ENCODE measurements around the gene MEX3D.
"Not testable (repeated sequence)": the region's sequence is repeated elsewhere in the genome, so short reads cannot be mapped to it uniquely, and the experiment has no call there.

MEX3D gene

GRCh38 chr19:1533510-1534150, 34.5 kb downstream of the MEX3D start:
- H3K9me3 ChIP-seq (ENCODE audit: control insufficient read depth in 2 of 2, low read length in 2 of 2) = no peaks in the 10 kb centered on the region
- no peak overlapping the region for H3K4me3 ChIP-seq (ENCODE audit: low read length in 2 of 2)
- no peaks in the 10 kb centered on the region for H3K36me3 ChIP-seq (ENCODE audit: control insufficient read depth in 2 of 2, insufficient read depth in 2 of 2, low read length in 2 of 2)
- no peak overlapping the region for H3K27ac ChIP-seq (ENCODE audit: low read length)
- no peaks in the 10 kb centered on the region for H3K4me1 ChIP-seq (ENCODE audit: control insufficient read depth, insufficient read depth, low read length)
- peaks cover 9 to 13% of the 10 kb centered on the region in 2 donors for H3K27me3 ChIP-seq (ENCODE audit: control insufficient read depth in 1 of 2, insufficient read depth in 2 of 2, low read length in 2 of 2)
- H3K9ac ChIP-seq (ENCODE audit: low read length in 2 of 2) = no peak overlapping the region

GRCh38 chr19:1532003-1532402, 36.1 kb downstream of the MEX3D start:
- H3K27me3 ChIP-seq (ENCODE audit: control insufficient read depth in 1 of 2, insufficient read depth in 2 of 2, low read length in 2 of 2) = peaks cover 11 to 17% of the 10 kb centered on the region in 2 donors
- H3K27ac ChIP-seq (ENCODE audit: low read length) = no peak overlapping the region
- no peaks in the 10 kb centered on the region for H3K4me1 ChIP-seq (ENCODE audit: control insufficient read depth, insufficient read depth, low read length)
- no peak overlapping the region for H3K4me3 ChIP-seq (ENCODE audit: low read length in 2 of 2)
- no peak overlapping the region for H3K9ac ChIP-seq (ENCODE audit: low read length in 2 of 2)
- no peaks in the 10 kb centered on the region for H3K36me3 ChIP-seq (ENCODE audit: control insufficient read depth in 2 of 2, insufficient read depth in 2 of 2, low read length in 2 of 2)
- H3K9me3 ChIP-seq (ENCODE audit: control insufficient read depth in 2 of 2, low read length in 2 of 2) = no peaks in the 10 kb centered on the region

GRCh38 chr19:1531587-1531986, 36.5 kb downstream of the MEX3D start:
- Histone ChIP-seq H3K9me3 (ENCODE audit: control insufficient read depth in 2 of 2, low read length in 2 of 2) (no peaks in the 10 kb centered on the region), H3K4me3 (ENCODE audit: low read length in 2 of 2) (no peak overlapping the region), H3K4me1 (ENCODE audit: control insufficient read depth, insufficient read depth, low read length) (no peaks in the 10 kb centered on the region), H3K27ac (ENCODE audit: low read length) (no peak overlapping the region), H3K36me3 (ENCODE audit: control insufficient read depth in 2 of 2, insufficient read depth in 2 of 2, low read length in 2 of 2) (no peaks in the 10 kb centered on the region), H3K27me3 (ENCODE audit: control insufficient read depth in 1 of 2, insufficient read depth in 2 of 2, low read length in 2 of 2) (peaks cover 14 to 18% of the 10 kb centered on the region in 2 donors), H3K9ac (ENCODE audit: low read length in 2 of 2) (no peak overlapping the region)

DNA sequence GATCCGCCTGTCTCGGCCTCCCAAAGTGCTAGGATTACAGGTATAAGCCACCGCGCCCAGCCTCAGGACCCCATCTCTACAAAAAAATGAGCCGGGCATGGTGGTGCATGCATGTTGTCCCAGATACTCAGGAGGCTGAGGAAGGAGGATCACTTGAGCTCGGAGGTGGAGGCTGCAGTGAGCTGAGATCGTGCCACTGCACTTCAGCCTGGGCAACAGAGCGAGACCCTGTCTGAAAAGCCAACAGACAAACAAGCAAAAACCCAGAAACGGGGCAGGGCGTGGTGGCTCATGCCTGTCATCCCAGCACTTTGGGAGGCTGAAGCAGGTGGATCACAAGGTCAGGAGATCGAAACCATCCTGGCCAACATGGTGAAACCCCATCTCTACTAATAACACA, 37.3 kb downstream of the MEX3D start:
- not testable (repeated sequence) for H3K9ac ChIP-seq (ENCODE audit: low read length in 2 of 2); H3K27ac ChIP-seq (ENCODE audit: low read length); H3K9me3 ChIP-seq (ENCODE audit: control insufficient read depth in 2 of 2, low read length in 2 of 2); H3K36me3 ChIP-seq (ENCODE audit: control insufficient read depth in 2 of 2, insufficient read depth in 2 of 2, low read length in 2 of 2); H3K4me1 ChIP-seq (ENCODE audit: control insufficient read depth, insufficient read depth, low read length); H3K4me3 ChIP-seq (ENCODE audit: low read length in 2 of 2)
- H3K27me3 ChIP-seq (ENCODE audit: control insufficient read depth in 1 of 2, insufficient read depth in 2 of 2, low read length in 2 of 2) = peaks cover 20 to 24% of the 10 kb centered on the region in 2 donors

DNA sequence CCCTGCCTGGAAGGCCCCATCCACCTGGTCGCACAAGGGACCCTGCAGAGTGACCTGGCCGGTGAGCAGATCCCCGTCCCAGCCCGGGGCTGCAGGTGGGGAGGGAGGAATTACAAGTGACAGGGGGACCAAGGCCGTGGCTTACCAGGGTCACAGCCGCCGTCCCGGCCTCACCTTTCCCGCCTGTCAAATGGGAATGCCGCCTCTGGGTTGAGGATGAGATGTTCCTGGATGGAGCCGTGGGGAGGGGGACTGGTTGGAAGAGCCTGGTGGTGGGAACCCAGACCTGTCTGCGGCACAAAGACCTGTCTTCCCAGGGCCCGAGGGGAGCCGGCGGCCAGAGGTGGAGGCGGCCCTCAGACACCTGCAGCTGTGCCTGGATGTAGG, 38.7 kb downstream of the MEX3D start:
- H3K4me3 ChIP-seq (ENCODE audit: low read length in 2 of 2) = no peak overlapping the region
- no peak overlapping the region for H3K27ac ChIP-seq (ENCODE audit: low read length)
- no peaks in the 10 kb centered on the region for H3K9me3 ChIP-seq (ENCODE audit: control insufficient read depth in 2 of 2, low read length in 2 of 2)
- peaks cover under 1% of the 10 kb centered on the region for H3K4me1 ChIP-seq (ENCODE audit: control insufficient read depth, insufficient read depth, low read length)
- H3K36me3 ChIP-seq (ENCODE audit: control insufficient read depth in 2 of 2, insufficient read depth in 2 of 2, low read length in 2 of 2) = no peaks in the 10 kb centered on the region
- H3K9ac ChIP-seq (ENCODE audit: low read length in 2 of 2) = no peak overlapping the region
- peaks cover 33 to 38% of the 10 kb centered on the region in 2 donors for H3K27me3 ChIP-seq (ENCODE audit: control insufficient read depth in 1 of 2, insufficient read depth in 2 of 2, low read length in 2 of 2)

GRCh38 chr19:1528596-1529429, 39.3 kb downstream of the MEX3D start:
- H3K9me3 ChIP-seq (ENCODE audit: control insufficient read depth in 2 of 2, low read length in 2 of 2) = no peaks in the 10 kb centered on the region

DNA sequence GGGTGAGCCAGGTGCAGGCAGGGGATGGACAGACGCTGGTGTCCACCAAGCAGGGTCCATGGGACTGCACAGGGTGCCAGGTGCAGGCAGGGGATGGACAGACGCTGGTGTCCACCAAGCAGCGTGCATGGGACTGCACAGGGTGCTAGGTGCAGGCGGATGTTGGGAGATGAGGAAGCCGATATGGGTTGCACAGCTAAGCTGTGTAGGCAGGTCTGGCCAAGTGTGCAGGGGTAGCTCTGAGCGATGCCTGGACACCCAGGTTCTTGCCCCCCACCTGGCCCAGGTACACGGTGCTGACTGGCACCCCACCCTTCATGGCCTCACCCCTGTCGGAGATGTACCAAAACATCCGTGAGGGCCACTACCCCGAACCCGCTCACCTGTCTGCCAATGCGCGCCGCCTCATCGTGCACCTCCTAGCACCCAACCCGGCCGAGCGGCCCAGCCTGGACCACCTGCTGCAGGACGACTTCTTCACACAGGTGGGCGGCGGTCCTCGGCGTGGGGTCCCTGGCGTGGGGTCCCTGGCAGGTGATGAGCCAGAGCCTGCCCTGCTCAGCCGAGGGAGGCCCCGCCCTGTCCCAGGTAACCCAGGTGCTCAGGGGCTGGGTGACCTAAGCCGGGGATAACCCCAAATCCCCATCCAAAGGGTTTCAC, 40.3 kb downstream of the MEX3D start:
- Histone ChIP-seq H3K9me3 (ENCODE audit: control insufficient read depth in 2 of 2, low read length in 2 of 2) (no peaks in the 10 kb centered on the region), H3K27me3 (ENCODE audit: control insufficient read depth in 1 of 2, insufficient read depth in 2 of 2, low read length in 2 of 2) (peaks cover 45 to 47% of the 10 kb centered on the region in 2 donors), H3K36me3 (ENCODE audit: control insufficient read depth in 2 of 2, insufficient read depth in 2 of 2, low read length in 2 of 2) (no peaks in the 10 kb centered on the region), H3K27ac (ENCODE audit: low read length) (no peak overlapping the region), H3K9ac (ENCODE audit: low read length in 2 of 2) (no peak overlapping the region), H3K4me1 (ENCODE audit: control insufficient read depth, insufficient read depth, low read length) (peaks cover 6% of the 10 kb centered on the region), H3K4me3 (ENCODE audit: low read length in 2 of 2) (no peak overlapping the region)

More at GRCh38 chr19:1528596-1529429, 39.3 kb downstream of the MEX3D start:
- H3K36me3 ChIP-seq (ENCODE audit: control insufficient read depth in 2 of 2, insufficient read depth in 2 of 2, low read length in 2 of 2) = no peaks in the 10 kb centered on the region
- H3K4me3 ChIP-seq (ENCODE audit: low read length in 2 of 2) = no peak overlapping the region
- peaks cover 38 to 40% of the 10 kb centered on the region in 2 donors for H3K27me3 ChIP-seq (ENCODE audit: control insufficient read depth in 1 of 2, insufficient read depth in 2 of 2, low read length in 2 of 2)
- peaks cover 4% of the 10 kb centered on the region for H3K4me1 ChIP-seq (ENCODE audit: control insufficient read depth, insufficient read depth, low read length)
- no peak overlapping the region for H3K27ac ChIP-seq (ENCODE audit: low read length)
- no peak overlapping the region for H3K9ac ChIP-seq (ENCODE audit: low read length in 2 of 2)

- peaks cover 45 to 47% of the 10 kb centered on the region in 2 donors for H3K27me3 ChIP-seq (ENCODE audit: control insufficient read depth in 1 of 2, insufficient read depth in 2 of 2, low read length in 2 of 2)
- no peak overlapping the region for H3K9ac ChIP-seq (ENCODE audit: low read length in 2 of 2)
- no peaks in the 10 kb centered on the region for H3K36me3 ChIP-seq (ENCODE audit: control insufficient read depth in 2 of 2, insufficient read depth in 2 of 2, low read length in 2 of 2)
- no peaks in the 10 kb centered on the region for H3K9me3 ChIP-seq (ENCODE audit: control insufficient read depth in 2 of 2, low read length in 2 of 2)
- no peak overlapping the region for H3K4me3 ChIP-seq (ENCODE audit: low read length in 2 of 2)
- no peak overlapping the region for H3K27ac ChIP-seq (ENCODE audit: low read length)
- H3K4me1 ChIP-seq (ENCODE audit: control insufficient read depth, insufficient read depth, low read length) = peaks cover 6% of the 10 kb centered on the region
These were observed 41.0 kb downstream of the MEX3D start for GRCh38 chr19:1526979-1527649.

DNA sequence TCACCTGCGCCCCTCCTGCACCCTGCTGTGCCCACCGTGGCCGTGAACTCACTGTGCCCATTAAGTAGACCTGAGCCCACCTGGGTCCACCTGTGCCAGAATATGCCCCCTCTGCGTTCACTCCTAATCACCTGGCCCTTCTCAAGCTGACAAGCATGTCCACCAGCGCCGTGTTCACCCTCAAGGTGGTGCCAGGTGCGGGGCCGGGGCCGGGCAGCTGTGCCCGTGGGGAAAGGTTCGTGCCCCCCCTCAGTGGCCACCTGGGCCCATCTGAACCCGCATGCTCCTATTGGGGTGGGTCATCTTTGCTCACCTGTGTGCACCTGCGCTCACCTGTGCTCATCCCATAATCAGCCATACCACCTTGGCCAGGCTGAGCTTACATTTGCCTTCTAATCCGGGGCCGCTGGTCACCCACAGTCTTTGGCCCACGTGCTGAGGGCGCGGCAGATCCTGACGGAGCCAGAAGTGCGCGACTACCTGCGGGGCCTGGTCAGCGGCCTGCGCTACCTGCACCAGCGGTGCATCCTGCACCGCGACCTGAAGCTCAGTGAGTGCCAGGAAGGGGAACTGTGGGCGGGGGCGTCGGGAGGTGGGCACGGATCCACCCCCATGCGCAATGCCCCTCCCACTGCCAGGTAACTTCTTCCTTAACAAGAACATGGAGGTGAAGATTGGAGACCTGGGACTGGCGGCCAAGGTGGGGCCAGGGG, 41.9 kb downstream of the MEX3D start:
- peaks cover 41 to 45% of the 10 kb centered on the region in 2 donors for H3K27me3 ChIP-seq (ENCODE audit: control insufficient read depth in 1 of 2, insufficient read depth in 2 of 2, low read length in 2 of 2)
- H3K36me3 ChIP-seq (ENCODE audit: control insufficient read depth in 2 of 2, insufficient read depth in 2 of 2, low read length in 2 of 2) = no peaks in the 10 kb centered on the region

GRCh38 chr19:1525343-1525742, 42.8 kb downstream of the MEX3D start:
- Histone ChIP-seq H3K27me3 (ENCODE audit: control insufficient read depth in 1 of 2, insufficient read depth in 2 of 2, low read length in 2 of 2) (peaks cover 41 to 45% of the 10 kb centered on the region in 2 donors), H3K4me1 (ENCODE audit: control insufficient read depth, insufficient read depth, low read length) (peaks cover 6% of the 10 kb centered on the region), H3K9me3 (ENCODE audit: control insufficient read depth in 2 of 2, low read length in 2 of 2) (no peaks in the 10 kb centered on the region), H3K4me3 (ENCODE audit: low read length in 2 of 2) (no peak overlapping the region), H3K27ac (ENCODE audit: low read length) (no peak overlapping the region), H3K9ac (ENCODE audit: low read length in 2 of 2) (no peak overlapping the region), H3K36me3 (ENCODE audit: control insufficient read depth in 2 of 2, insufficient read depth in 2 of 2, low read length in 2 of 2) (no peaks in the 10 kb centered on the region)

More for the DNA sequence above, 41.9 kb downstream of the MEX3D start:
- Histone ChIP-seq H3K9ac (ENCODE audit: low read length in 2 of 2) (no peak overlapping the region), H3K27ac (ENCODE audit: low read length) (no peak overlapping the region), H3K9me3 (ENCODE audit: control insufficient read depth in 2 of 2, low read length in 2 of 2) (no peaks in the 10 kb centered on the region), H3K4me1 (ENCODE audit: control insufficient read depth, insufficient read depth, low read length) (peaks cover 6% of the 10 kb centered on the region), H3K4me3 (ENCODE audit: low read length in 2 of 2) (no peak overlapping the region)
